Tibial artery (tissue), 4 donors: ENCODE measurements around the gene CIB2.

ENCODE experiments used
- DNase-seq, 2 donors: peaks; one replicate each; pipeline ENCODE4 v3.0.0-alpha.2; 2019
- H3K27ac ChIP-seq, 2 donors: fragments of 200-600 bp; sonication (generic) in 1 of 2; 1 replicate in 1 of 2; 2 replicates in 1 of 2; pipeline ENCODE4 v1.5.1; 2018 to 2019; ENCODE audit warnings: mild to moderate bottlenecking in 1 of 2
- H3K27me3 ChIP-seq, 2 donors: fragments of 200-600 bp; sonication (generic) in 1 of 2; one replicate each; pipeline versions ENCODE4 v1.5.1 to v1.6.0; 2016 to 2019
- H3K36me3 ChIP-seq, 3 donors: fragments of 200-600 bp; sonication (generic) in 2 of 3; one replicate each; pipeline ENCODE4 v1.5.1; 2016 to 2019; ENCODE audit warnings: mild to moderate bottlenecking in 2 of 3
- H3K4me1 ChIP-seq, 4 donors: fragments of 200-600 bp; sonication (generic) in 2 of 4; 1 replicate in 3 of 4; 2 replicates in 1 of 4; pipeline ENCODE4 v1.5.1; 2016 to 2019
- H3K4me3 ChIP-seq, 2 donors: fragments of 200-600 bp; sonication (generic) in 1 of 2; 1 replicate in 1 of 2; 2 replicates in 1 of 2; pipeline ENCODE4 v1.5.1; 2018 to 2019; ENCODE audit warnings: mild to moderate bottlenecking in 2 of 2
- H3K9me3 ChIP-seq, 3 donors: fragments of 200-600 bp; sonication (generic) in 1 of 3; one replicate each; pipeline ENCODE4 v1.5.1; 2016 to 2019
- intact Hi-C: fragments of 100-400 bp; cut with DNase I; formaldehyde crosslinking; loops from one replicate; pipeline ENCODE4 v1.15.0; 2023; ENCODE audit warnings: low total_unique reads
- TF ChIP-seq, protein P1 (sequence below), 2 experiments: fragments of 200-600 bp in 1 of 2; fragments of 450-650 bp in 1 of 2; IDR thresholded peaks; one replicate each; pipeline ENCODE4 v1.5.1; 2017 to 2019; ENCODE audit warnings: antibody characterized with exemption in 2 of 2, mild to moderate bottlenecking in 1 of 2, moderate library complexity in 1 of 2

The CIB2 gene

GRCh38 chr15:78129077-78129750 is 2.0 kb downstream of the CIB2 start:
- Histone ChIP-seq H3K27me3 (no peaks in the 10 kb centered on the region), H3K27ac (no peak overlapping the region), H3K4me3 (no peak overlapping the region), H3K4me1 (peaks cover 0 to 19% (median 9%) of the 10 kb centered on the region in 4 donors), H3K9me3 (no peaks in the 10 kb centered on the region), H3K36me3 (no peaks in the 10 kb centered on the region)
- TF ChIP-seq, protein P1, sequence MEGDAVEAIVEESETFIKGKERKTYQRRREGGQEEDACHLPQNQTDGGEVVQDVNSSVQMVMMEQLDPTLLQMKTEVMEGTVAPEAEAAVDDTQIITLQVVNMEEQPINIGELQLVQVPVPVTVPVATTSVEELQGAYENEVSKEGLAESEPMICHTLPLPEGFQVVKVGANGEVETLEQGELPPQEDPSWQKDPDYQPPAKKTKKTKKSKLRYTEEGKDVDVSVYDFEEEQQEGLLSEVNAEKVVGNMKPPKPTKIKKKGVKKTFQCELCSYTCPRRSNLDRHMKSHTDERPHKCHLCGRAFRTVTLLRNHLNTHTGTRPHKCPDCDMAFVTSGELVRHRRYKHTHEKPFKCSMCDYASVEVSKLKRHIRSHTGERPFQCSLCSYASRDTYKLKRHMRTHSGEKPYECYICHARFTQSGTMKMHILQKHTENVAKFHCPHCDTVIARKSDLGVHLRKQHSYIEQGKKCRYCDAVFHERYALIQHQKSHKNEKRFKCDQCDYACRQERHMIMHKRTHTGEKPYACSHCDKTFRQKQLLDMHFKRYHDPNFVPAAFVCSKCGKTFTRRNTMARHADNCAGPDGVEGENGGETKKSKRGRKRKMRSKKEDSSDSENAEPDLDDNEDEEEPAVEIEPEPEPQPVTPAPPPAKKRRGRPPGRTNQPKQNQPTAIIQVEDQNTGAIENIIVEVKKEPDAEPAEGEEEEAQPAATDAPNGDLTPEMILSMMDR (IDR thresholded peaks at IDR 0.05): no peak
- DNase-seq: no peak
- intact Hi-C loops: loop anchor here (10.0 kb wide), 1 partner anchor 296 kb away; no protein-coding TSS in a partner anchor

DNA sequence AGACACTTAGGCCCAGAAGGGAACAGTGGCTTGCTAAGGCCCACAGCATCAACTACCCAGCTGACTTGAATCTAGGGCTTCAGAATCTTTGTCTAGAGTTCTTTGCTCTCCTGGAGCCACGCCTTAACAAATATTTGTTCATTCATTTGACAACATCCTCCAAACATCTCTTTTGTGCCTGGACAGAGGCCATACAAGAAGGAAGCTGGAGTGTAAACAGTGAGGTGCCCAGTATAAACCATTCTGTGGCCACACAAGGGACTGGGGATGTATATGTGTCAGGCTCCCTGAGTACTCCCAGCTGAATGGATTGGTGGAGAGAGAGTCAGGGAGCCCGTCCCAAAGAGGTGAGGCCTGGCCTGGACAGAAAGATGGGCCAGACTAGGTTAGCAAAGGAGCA is 3.4 kb downstream of the CIB2 start:
- H3K27me3 ChIP-seq: no peaks in the 10 kb centered on the region
- no peaks in the 10 kb centered on the region for H3K9me3 ChIP-seq
- TF ChIP-seq, protein P1 (IDR thresholded peaks at IDR 0.05): no peak
- no peaks in the 10 kb centered on the region for H3K36me3 ChIP-seq
- DNase-seq: no peak
- H3K27ac ChIP-seq: no peak overlapping the region
- H3K4me1 ChIP-seq: peaks cover 0 to 19% (median 9%) of the 10 kb centered on the region in 4 donors
- no peak overlapping the region for H3K4me3 ChIP-seq
- intact Hi-C loops: loop anchor here (10.0 kb wide), 1 partner anchor 297 kb away; no protein-coding TSS in a partner anchor

GRCh38 chr15:78125267-78125666 is 6.0 kb downstream of the CIB2 start:
- Histone ChIP-seq H3K27ac (no peak overlapping the region), H3K4me1 (no peaks in the 10 kb centered on the region), H3K27me3 (no peaks in the 10 kb centered on the region), H3K36me3 (no peaks in the 10 kb centered on the region), H3K9me3 (no peaks in the 10 kb centered on the region), H3K4me3 (no peak overlapping the region)
- DNase-seq: no peak
- intact Hi-C loops: loop anchor here (10.0 kb wide), 1 partner anchor 300 kb away; no protein-coding TSS in a partner anchor
- TF ChIP-seq, protein P1 (IDR thresholded peaks at IDR 0.05): no peak

DNA sequence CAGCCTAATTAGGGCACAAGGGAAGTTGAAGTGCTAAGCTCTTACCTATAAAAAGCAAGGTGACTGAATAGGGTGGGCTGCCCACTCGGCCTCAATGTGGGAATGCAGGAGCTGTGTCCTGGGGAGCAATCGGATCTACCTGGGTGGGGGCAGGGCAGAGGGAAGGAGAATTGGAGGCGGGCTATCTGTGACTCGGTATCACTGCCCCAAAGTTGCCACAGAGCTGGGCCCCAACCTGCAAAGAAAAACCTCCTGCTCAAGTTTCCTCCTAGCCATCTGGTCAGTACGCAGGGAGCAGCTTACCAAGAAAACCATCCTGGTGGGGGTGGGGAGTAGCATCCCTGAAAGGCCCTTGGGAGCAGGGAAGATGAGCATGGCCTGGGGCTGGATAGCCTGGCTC is 10.7 kb downstream of the CIB2 start:
- Histone ChIP-seq H3K36me3 (no peaks in the 10 kb centered on the region), H3K27me3 (no peaks in the 10 kb centered on the region), H3K9me3 (no peaks in the 10 kb centered on the region), H3K4me1 (no peaks in the 10 kb centered on the region), H3K27ac (no peak overlapping the region), H3K4me3 (no peak overlapping the region)
- no peak for DNase-seq
- intact Hi-C loops: loop anchor here (10.0 kb wide), 1 partner anchor 304 kb away; no protein-coding TSS in a partner anchor
- TF ChIP-seq, protein P1 (IDR thresholded peaks at IDR 0.05): no peak

- intact Hi-C loops: loop anchor here (5.0 kb wide), 2 partner anchors 85 to 130 kb away; no protein-coding TSS in a partner anchor
- Histone ChIP-seq H3K4me3 (no peak overlapping the region), H3K36me3 (no peaks in the 10 kb centered on the region), H3K4me1 (no peaks in the 10 kb centered on the region), H3K9me3 (no peaks in the 10 kb centered on the region), H3K27me3 (no peaks in the 10 kb centered on the region), H3K27ac (no peak overlapping the region)
- no peak for DNase-seq
- TF ChIP-seq, protein P1 (IDR thresholded peaks at IDR 0.05): no peak
Measured at GRCh38 chr15:78112551-78112950, 18.7 kb downstream of the CIB2 start.
